Right lobe of liver (tissue), 6 donors: Measurements from ENCODE around the gene CD1C. TPM values are rescaled to one million over a fixed set of nuclear protein-coding genes. Genes with fewer than 3 reads are reported as not detected.
"Not testable (repeated sequence)": the region's sequence is repeated elsewhere in the genome, so short reads cannot be mapped to it uniquely, and the experiment has no call there.

Experiments used
- ATAC-seq, 4 donors: fragments of 200-7000 bp; cut with Tn5 transposase; one replicate each; pipeline ENCODE4 v1.9.1; 2020; ENCODE audit warnings: mild to moderate bottlenecking in 4 of 4, moderate library complexity in 4 of 4
- DNase-seq, 3 donors: peaks; one replicate each; pipeline ENCODE4 v3.0.0-alpha.2; 2020
- H3K27ac ChIP-seq, 3 donors: fragments of 200-600 bp; one replicate each; pipeline ENCODE4 v1.8.0; 2022
- H3K27me3 ChIP-seq, 2 donors: fragments of 200-600 bp; one replicate each; pipeline ENCODE4 v1.8.0; 2022
- H3K36me3 ChIP-seq, 4 donors: fragments of 200-600 bp; sonication (generic) in 1 of 4; one replicate each; pipeline versions ENCODE4 v1.5.1 to v1.8.0; 2017 to 2022; ENCODE audit warnings: control low read depth in 1 of 4
- H3K4me1 ChIP-seq, 4 donors: fragments of 200-600 bp; sonication (generic) in 1 of 4; one replicate each; pipeline versions ENCODE4 v1.5.1 to v1.8.0; 2017 to 2022; ENCODE audit warnings: control low read depth in 1 of 4
- H3K4me3 ChIP-seq, 3 donors: fragments of 200-600 bp; one replicate each; pipeline ENCODE4 v1.8.0; 2022
- H3K9me3 ChIP-seq, 4 donors: fragments of 200-600 bp; sonication (generic) in 1 of 4; one replicate each; pipeline versions ENCODE4 v1.5.1 to v1.8.0; 2017 to 2022; ENCODE audit warnings: control low read depth in 1 of 4
- CTCF ChIP-seq, 4 donors: fragments of 200-600 bp in 3 of 4; fragments of 450-650 bp in 1 of 4; IDR thresholded peaks; one replicate each; pipeline versions ENCODE4 v1.5.1 to v1.8.0; 2016 to 2022; ENCODE audit warnings: antibody characterized with exemption in 4 of 4, mild to moderate bottlenecking in 2 of 4
- POLR2A ChIP-seq: fragments of 450-650 bp; IDR thresholded peaks from one replicate; pipeline ENCODE4 v1.6.1; 2017; ENCODE audit warnings: antibody characterized with exemption, mild to moderate bottlenecking
- whole genome bisulfite sequencing: methylation state at CpG from one replicate; pipeline ENCODE4 v1.1.6; 2018; ENCODE audit warnings: low coverage, low lambda C conversion rate; ENCODE audit not compliant: insufficient coverage; ENCODE audit errors: missing lambda C conversion rate; 5-methylcytosine and 5-hydroxymethylcytosine counted together
- intact Hi-C, 2 donors: fragments of 100-400 bp; cut with DNase I; formaldehyde crosslinking; loops; one replicate each; pipeline versions ENCODE4 v1.11.2 to v1.14.1; 2022
- total RNA-seq, 6 experiments: library from RNA; depleted of rRNA in 2 of 6; stranded (reverse); fragments of >200 nt in 2 of 6; fragmentation: NEBNext Ultra II Directional in 3 of 6; extraction: Animal tissue kit (Norgen Biotek cat#: 25700) in 3 of 6; gene quantifications; one replicate each; pipeline versions ENCODE4 v1.1.0 to v1.2.4, GENCODE V29; 2016 to 2023
- donor health status: DM: no; HTN: yes; CAD: no.
- donor health status: DM: no; HTN: no; CAD: no.
- donor health status: DM: no; HTN: no; CAD: no.
- donor health status: DM: no; HTN: yes; CAD: no.
- donor health status: DM: no; HTN: yes; CAD: no.

Gene CD1C
- total RNA-seq, 6 experiments from 2014 or later = 0.24 to 0.60 (median 0.31) TPM; not detected in 3

GRCh38 chr1:158259117-158259516, 30.6 kb upstream of the CD1C start:
- intact Hi-C loops = no loop called here
- 65% methylated on average over 1 of the region's 1 CpG for WGBS
- Histone ChIP-seq H3K9me3 (no peaks in the 10 kb centered on the region), H3K4me3 (no peak overlapping the region), H3K27me3 (no peaks in the 10 kb centered on the region), H3K4me1 (no peaks in the 10 kb centered on the region), H3K27ac (no peak overlapping the region), H3K36me3 (no peaks in the 10 kb centered on the region)
- TF ChIP-seq POLR2A (no peak), CTCF (IDR thresholded peaks at IDR 0.05) (no peak)
- DNase-seq (no peak), ATAC-seq (no peak)

- Histone ChIP-seq H3K9me3 (no peaks in the 10 kb centered on the region), H3K27ac (no peak overlapping the region), H3K4me3 (no peak overlapping the region), H3K36me3 (no peaks in the 10 kb centered on the region), H3K4me1 (no peaks in the 10 kb centered on the region), H3K27me3 (no peaks in the 10 kb centered on the region)
- TF ChIP-seq CTCF (IDR thresholded peaks at IDR 0.05) (no peak), POLR2A (no peak)
- intact Hi-C loops = no loop called here
- DNase-seq = no peak
- ATAC-seq = no peak
Measured at GRCh38 chr1:158272681-158273080, 17.0 kb upstream of the CD1C start.

GRCh38 chr1:158274797-158275196, 14.9 kb upstream of the CD1C start:
- DNase-seq = no peak
- H3K4me3 ChIP-seq = no peak overlapping the region
- no peaks in the 10 kb centered on the region for H3K9me3 ChIP-seq
- H3K27me3 ChIP-seq = no peaks in the 10 kb centered on the region
- no peak overlapping the region for H3K27ac ChIP-seq
- TF ChIP-seq CTCF (IDR thresholded peaks at IDR 0.05) (no peak), POLR2A (no peak)
- intact Hi-C loops = no loop called here
- 50% methylated on average over 3 of the region's 5 CpGs for whole genome bisulfite sequencing
- no peak for ATAC-seq
- no peaks in the 10 kb centered on the region for H3K4me1 ChIP-seq
- no peaks in the 10 kb centered on the region for H3K36me3 ChIP-seq

GRCh38 chr1:158282421-158282820, 7.3 kb upstream of the CD1C start:
- H3K4me3 ChIP-seq, H3K9me3 ChIP-seq, DNase-seq, intact Hi-C loops, H3K4me1 ChIP-seq, H3K36me3 ChIP-seq, ATAC-seq, H3K27ac ChIP-seq: not testable (repeated sequence)
- peaks cover 0 to 12% of the 10 kb centered on the region in 2 donors for H3K27me3 ChIP-seq
- 80% methylated on average over 1 of the region's 2 CpGs for WGBS

GRCh38 chr1:158283965-158284364, 5.8 kb upstream of the CD1C start:
- WGBS = 9% methylated on average over 2 of the region's 2 CpGs
- no peak overlapping the region for H3K27ac ChIP-seq
- no peaks in the 10 kb centered on the region for H3K9me3 ChIP-seq

More at GRCh38 chr1:158283965-158284364, 5.8 kb upstream of the CD1C start:
- Histone ChIP-seq H3K36me3 (no peaks in the 10 kb centered on the region), H3K4me1 (no peaks in the 10 kb centered on the region), H3K4me3 (no peak overlapping the region), H3K27me3 (peaks cover 0 to 12% of the 10 kb centered on the region in 2 donors)
- no peak for ATAC-seq
- DNase-seq = no peak
- no peak for TF ChIP-seq POLR2A
- TF ChIP-seq CTCF (IDR thresholded peaks at IDR 0.05) = no peak
- intact Hi-C loops = no loop called here
